IgD-negative memory B cell (primary cell): ENCODE measurements around the gene PARD6G. TPM values are rescaled to one million over a fixed set of nuclear protein-coding genes. Genes with fewer than 3 reads are reported as not detected.
A peak's percentile ranks its signal among the peaks of the same experiment; 100 is the strongest.
"Not testable (repeated sequence)": the region's sequence is repeated elsewhere in the genome, so short reads cannot be mapped to it uniquely, and the experiment has no call there.

Source experiments
- H3K27ac Mint-ChIP-seq, 3 donors: one replicate each; pipeline ENCODE4 v1.8.0; 2020 to 2022; ENCODE audit warnings: mild to moderate bottlenecking in 3 of 3, mixed read lengths in 3 of 3, moderate library complexity in 1 of 3
- H3K27me3 Mint-ChIP-seq: one replicate; pipeline ENCODE4 v1.8.0; 2021; ENCODE audit warnings: mixed read lengths
- H3K36me3 Mint-ChIP-seq: one replicate; pipeline ENCODE4 v1.8.0; 2020; ENCODE audit warnings: mild to moderate bottlenecking, mixed read lengths
- H3K4me1 Mint-ChIP-seq, 3 donors: one replicate each; pipeline ENCODE4 v1.8.0; 2020 to 2022; ENCODE audit warnings: mixed read lengths in 3 of 3, mild to moderate bottlenecking in 1 of 3
- H3K4me3 Mint-ChIP-seq, 4 donors: one replicate each; pipeline ENCODE4 v1.8.0; 2020 to 2022; ENCODE audit warnings: mild to moderate bottlenecking in 4 of 4, mixed read lengths in 4 of 4, moderate library complexity in 3 of 4
- H3K9me3 Mint-ChIP-seq, 3 donors: one replicate each; pipeline ENCODE4 v1.8.0; 2020 to 2021; ENCODE audit warnings: mixed read lengths in 3 of 3, mild to moderate bottlenecking in 1 of 3
- polyA plus RNA-seq: library from polyadenylated mRNA; unstranded; fragments of 300-500 nt; fragmentation: Illumina TruSeq; gene quantifications from one replicate; pipeline ENCODE4 v1.2.3, GENCODE V29; 2021

PARD6G gene
- polyA plus RNA-seq, 1 donor from 2014 or later, result not detected

DNA sequence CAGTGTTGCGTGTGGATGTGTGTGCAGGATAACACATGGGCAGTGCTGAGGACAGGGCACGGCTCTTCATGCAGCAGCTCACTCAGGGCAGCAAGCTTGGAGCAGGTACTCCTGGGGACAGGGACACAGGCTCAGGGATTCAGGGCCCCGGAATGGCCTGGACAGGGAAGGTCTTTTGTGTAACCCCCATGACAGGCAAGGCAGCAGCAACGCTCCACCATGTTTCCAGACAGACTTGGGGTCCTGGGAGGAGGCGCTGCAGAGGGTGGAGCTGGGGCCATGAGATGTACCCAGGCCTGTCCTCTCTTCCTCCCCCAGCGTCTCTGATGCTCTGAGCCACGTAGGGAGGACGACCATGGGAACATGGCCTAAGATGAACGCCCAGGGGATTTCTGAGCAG is 80.0 kb downstream of the PARD6G start:
- peaks cover 21% of the 10 kb centered on the region for H3K27me3 Mint-ChIP-seq

DNA sequence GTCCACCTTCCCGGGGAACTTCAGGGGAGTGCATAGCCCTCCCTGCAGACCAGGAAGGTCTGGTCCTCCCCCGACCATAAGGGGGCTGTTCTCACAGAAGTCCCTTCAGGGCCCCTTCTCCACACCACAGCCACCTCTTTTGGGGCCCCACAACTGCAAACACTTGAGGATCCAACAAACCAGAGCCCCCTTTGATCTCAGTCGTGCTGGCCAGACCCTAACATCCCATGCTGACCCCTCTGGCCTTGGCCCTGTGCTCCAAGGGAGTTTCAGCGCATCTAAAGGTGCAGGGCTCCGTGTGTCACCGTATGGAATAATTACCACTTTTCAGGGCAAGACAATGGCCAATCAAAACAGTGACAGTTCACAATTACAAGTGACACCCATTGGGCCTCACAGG is 80.6 kb downstream of the PARD6G start:
- peak overlapping the region in 1 of 4 donors; percentile 9 for H3K4me3 Mint-ChIP-seq
- H3K36me3 Mint-ChIP-seq, result no peaks in the 10 kb centered on the region
- H3K27ac Mint-ChIP-seq, result no peak overlapping the region
- H3K27me3 Mint-ChIP-seq, result peaks cover 23% of the 10 kb centered on the region
- H3K4me1 Mint-ChIP-seq, result peaks cover 0 to 5% (median 3%) of the 10 kb centered on the region in 3 donors
- H3K9me3 Mint-ChIP-seq, result peaks cover 3 to 12% (median 8%) of the 10 kb centered on the region in 3 donors

More for the DNA sequence above, 80.0 kb downstream of the PARD6G start:
- Mint-ChIP-seq H3K9me3 (peaks cover 3 to 12% (median 8%) of the 10 kb centered on the region in 3 donors), H3K4me1 (peaks cover 0 to 5% (median 3%) of the 10 kb centered on the region in 3 donors), H3K4me3 (no peak overlapping the region), H3K27ac (no peak overlapping the region), H3K36me3 (no peaks in the 10 kb centered on the region)

DNA sequence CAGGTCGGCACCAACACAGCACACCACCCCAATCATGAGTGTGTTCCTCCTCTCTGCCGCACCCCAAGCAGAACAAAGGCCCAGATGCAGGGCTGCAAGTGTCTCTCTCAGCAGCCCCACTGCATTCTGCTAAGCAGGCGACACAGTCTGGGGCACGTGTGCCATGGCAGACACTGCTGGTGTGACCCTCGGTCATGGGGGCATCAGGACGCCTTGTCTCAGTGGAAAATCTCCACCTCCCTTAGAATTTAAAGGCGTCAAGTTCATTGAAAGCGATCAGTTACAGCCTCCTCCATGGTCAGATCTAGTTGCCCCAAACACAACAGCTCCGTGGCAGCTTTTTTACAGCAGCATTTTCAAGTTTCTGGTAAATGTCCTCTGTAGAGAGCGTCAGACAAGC is 81.1 kb downstream of the PARD6G start:
- Mint-ChIP-seq H3K27ac (no peak overlapping the region), H3K4me3 (no peak overlapping the region), H3K4me1 (peaks cover 0 to 2% (median 0%) of the 10 kb centered on the region in 3 donors), H3K36me3 (no peaks in the 10 kb centered on the region), H3K9me3 (peaks cover 3 to 12% (median 8%) of the 10 kb centered on the region in 3 donors), H3K27me3 (peaks cover 20% of the 10 kb centered on the region)

DNA sequence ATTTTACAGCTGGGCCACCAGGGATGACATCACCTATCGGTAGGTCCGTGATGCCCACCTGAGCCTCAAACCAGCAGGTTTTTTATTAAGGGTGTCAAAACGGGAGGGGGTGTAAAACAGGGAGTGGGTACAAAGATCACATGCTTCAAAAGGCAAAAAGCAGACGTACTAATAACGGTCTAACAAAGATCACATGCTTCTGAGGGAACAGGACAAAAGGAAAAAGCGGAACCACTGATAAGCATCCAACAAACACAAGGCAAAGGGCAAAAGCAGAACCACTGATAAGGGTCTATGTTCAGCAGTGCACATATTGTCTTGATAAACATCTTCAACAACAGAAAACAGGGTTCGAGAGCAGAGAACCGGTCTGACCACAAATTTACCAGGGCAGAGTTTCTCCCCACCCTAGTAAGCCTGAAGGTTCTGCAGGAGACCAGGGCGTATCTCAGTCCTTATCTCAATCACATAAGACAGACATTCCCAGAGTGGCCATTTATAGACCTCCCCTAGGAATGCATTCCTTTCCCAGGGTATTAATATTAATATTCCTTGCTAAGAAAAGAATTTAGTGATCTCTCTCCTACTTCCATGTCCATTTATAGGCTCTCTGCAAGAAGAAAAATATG is 82.5 kb downstream of the PARD6G start:
- H3K4me3 Mint-ChIP-seq, H3K36me3 Mint-ChIP-seq, H3K4me1 Mint-ChIP-seq: not testable (repeated sequence)
- Mint-ChIP-seq H3K27me3 (peaks cover 16% of the 10 kb centered on the region), H3K27ac (peak overlapping the region in 1 of 3 donors; percentile 19), H3K9me3 (peaks cover 3 to 12% (median 8%) of the 10 kb centered on the region in 3 donors)

DNA sequence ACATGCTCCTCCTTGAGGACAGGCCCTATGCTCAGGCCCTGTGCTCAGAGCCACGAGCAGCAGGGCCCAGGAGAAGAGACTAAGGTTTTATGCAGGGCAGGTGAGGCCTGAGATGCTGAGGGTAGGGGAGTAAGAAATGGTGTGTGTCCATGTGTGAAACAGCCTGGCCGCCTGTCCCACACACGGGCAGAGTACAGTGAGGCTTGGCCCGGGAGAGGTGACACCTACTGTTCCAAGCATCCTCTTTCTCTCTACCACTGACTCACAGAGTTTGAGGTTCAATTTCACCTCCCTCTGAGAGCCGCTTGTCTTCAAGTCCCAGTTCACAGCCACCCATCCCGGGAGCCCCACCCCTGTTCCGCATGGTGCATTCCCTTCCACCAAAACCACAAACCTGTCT is 84.1 kb downstream of the PARD6G start:
- peaks cover 15% of the 10 kb centered on the region for H3K27me3 Mint-ChIP-seq
- H3K4me3 Mint-ChIP-seq, result no peak overlapping the region
- H3K36me3 Mint-ChIP-seq, result no peaks in the 10 kb centered on the region
- no peak overlapping the region for H3K27ac Mint-ChIP-seq
- H3K4me1 Mint-ChIP-seq, result no peaks in the 10 kb centered on the region
- peaks cover 3 to 12% (median 8%) of the 10 kb centered on the region in 3 donors for H3K9me3 Mint-ChIP-seq

DNA sequence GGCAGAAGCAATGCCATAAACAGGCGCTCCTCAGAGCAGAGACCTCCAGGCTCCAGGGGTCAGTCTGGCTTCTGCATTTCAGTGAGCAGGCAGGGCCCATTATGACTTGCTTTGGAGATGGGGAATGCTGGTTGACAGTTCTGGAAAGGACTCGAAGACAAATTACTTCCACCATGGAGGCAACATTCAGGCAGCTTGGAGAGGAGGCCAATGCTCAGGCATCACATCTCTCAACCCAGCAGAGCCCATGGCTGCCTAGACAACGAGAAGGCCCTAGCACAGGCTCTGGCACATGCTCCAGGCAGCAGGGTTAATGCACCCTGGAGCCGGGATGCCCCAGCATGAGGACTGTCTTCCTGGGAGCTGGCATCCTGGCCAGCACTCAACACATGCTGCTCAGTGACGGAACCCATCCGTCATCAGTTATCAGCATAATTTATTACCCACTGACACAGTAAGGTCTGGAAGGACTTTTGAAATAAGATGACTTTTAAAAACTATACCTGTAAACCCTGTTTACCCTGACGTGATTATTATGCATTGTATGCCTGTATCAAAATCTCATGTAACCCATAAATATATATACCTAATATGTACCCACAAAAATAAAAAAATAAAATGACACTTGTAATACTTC is 85.4 kb downstream of the PARD6G start:
- H3K27me3 Mint-ChIP-seq, result peaks cover 15% of the 10 kb centered on the region
- H3K27ac Mint-ChIP-seq, result no peak overlapping the region
- H3K4me1 Mint-ChIP-seq, result no peaks in the 10 kb centered on the region
- no peak overlapping the region for H3K4me3 Mint-ChIP-seq
- no peaks in the 10 kb centered on the region for H3K36me3 Mint-ChIP-seq
- peaks cover 3 to 12% (median 8%) of the 10 kb centered on the region in 3 donors for H3K9me3 Mint-ChIP-seq

DNA sequence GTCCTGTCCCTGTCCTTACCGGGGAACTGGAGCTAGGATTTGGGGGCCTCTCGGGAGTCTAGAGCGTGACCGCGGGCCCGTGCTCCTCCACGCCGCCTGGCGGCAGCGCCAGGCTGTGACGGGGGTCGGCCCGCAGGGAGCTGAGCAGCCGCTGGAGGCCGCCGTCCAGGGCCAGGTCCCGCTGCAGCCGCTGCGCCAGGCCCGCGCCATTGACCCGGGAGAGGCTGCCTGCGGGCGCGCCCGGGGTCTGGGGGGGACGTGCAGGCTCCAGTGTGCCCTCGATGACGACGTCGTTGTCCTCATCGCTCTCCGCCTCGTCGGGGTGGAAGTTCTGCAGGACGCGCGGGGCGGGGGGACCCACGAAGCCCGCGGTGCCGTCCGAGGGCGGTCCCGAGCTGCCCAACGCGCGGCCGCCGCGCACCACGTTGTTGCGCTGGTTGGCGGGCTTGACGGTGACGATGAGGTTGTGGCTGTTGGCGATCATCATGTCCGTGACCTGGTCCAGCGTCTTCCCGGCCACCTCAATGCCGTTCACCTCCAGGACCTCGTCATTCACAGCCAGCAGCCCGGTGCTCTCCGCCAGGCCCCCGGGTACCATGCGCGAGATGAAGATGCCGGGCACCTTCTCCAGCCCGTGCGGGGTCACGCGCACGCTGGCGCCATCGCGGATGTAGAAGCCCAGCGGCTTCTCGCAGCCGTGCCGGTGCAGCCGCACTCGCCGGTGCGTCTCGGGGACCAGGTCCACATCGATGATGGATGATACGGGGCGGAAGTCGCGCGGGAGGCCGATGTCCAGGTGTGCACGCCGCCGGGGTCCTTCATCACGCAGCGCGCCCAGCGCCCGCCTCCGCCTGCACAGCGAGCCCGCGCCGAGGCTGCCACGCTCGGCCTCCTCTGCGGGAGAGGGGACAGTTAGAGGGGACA is 87.3 kb downstream of the PARD6G start:
- peaks cover 15% of the 10 kb centered on the region for H3K27me3 Mint-ChIP-seq
- H3K4me1 Mint-ChIP-seq, result no peaks in the 10 kb centered on the region
- no peak overlapping the region for H3K4me3 Mint-ChIP-seq
- H3K9me3 Mint-ChIP-seq, result peaks cover 3 to 8% (median 8%) of the 10 kb centered on the region in 3 donors
- H3K36me3 Mint-ChIP-seq, result no peaks in the 10 kb centered on the region
- H3K27ac Mint-ChIP-seq, result no peak overlapping the region

DNA sequence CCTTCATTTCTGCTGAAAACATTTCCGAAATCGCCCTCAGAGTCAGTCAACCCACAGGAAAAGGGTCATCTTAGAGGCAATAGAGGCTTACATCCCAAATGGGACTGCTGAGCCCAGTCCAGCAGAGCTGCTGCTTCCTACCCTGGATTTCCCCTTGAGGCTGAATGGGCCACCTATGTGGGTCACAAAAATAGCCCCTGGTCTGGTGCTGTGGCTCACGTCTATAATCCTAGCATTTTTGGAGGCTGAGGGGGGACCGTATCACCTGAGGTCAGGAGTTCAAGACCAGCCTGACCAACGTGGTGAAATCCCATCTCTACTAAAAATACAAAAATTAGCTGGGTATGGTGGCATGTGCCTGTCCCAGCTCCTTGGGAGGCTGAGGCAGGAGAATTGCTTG is 88.9 kb downstream of the PARD6G start:
- Mint-ChIP-seq H3K36me3 (no peaks in the 10 kb centered on the region), H3K27me3 (peaks cover 15% of the 10 kb centered on the region), H3K27ac (no peak overlapping the region), H3K9me3 (peaks cover 0 to 2% (median 0%) of the 10 kb centered on the region in 3 donors), H3K4me3 (no peak overlapping the region), H3K4me1 (peaks cover 0 to 5% (median 2%) of the 10 kb centered on the region in 3 donors)

DNA sequence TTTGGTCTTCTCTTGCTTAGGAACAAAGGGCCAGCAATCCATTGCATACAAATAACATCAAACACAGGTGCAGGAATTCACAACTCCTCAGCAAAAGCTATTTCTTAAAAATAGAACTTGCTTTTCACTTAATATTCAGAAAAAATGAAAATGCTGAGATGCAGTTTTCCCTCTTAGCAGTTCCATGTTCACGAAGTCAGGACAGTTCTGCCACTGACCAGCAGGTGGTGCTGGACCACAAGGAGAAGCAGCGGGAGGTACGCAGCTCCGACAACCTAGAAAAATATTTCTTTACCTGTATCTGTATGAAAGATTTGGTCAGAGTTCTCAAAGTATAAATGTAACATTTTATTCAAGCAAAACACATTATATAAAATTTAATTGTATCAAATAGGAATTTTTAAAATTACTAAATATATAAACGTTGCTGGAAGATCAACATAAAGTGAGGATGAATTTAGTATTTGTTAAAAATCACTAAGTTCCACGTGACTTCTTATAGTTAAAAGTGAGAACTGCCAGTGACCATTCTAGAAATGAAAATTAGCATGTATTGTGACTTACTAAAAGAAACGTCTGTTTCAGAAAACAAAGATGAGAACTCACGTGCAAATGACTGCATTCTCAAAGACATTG is 89.5 kb downstream of the PARD6G start:
- H3K4me1 Mint-ChIP-seq, result peaks cover 0 to 5% (median 2%) of the 10 kb centered on the region in 3 donors
- peaks cover 0 to 2% (median 0%) of the 10 kb centered on the region in 3 donors for H3K9me3 Mint-ChIP-seq
- no peak overlapping the region for H3K4me3 Mint-ChIP-seq

DNA sequence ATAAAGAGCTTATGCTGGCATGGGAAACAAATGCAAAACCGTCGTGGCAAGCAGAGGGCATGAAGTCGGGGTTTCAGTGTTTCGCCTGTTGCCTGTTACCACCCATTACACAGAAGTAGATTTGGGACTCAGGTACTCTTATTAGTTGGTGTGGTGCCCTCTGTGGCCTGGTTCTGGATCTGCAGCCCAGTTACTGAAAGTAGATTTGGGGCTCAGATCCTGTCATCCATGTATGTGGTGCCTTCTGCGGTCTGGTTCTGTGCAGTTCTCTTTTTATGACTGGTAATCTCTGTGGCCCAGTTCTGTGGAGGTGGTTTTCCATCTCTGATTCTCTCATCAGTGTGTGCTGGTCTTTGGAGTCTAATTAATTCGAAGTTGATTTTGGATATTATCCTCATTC is 93.0 kb downstream of the PARD6G start:
- H3K27me3 Mint-ChIP-seq, result no peaks in the 10 kb centered on the region
- H3K36me3 Mint-ChIP-seq, result no peaks in the 10 kb centered on the region
- H3K4me3 Mint-ChIP-seq, result no peak overlapping the region
- peaks cover 5 to 6% (median 5%) of the 10 kb centered on the region in 3 donors for H3K4me1 Mint-ChIP-seq
- no peak overlapping the region for H3K27ac Mint-ChIP-seq
- H3K9me3 Mint-ChIP-seq, result no peaks in the 10 kb centered on the region

More for the DNA sequence above, 89.5 kb downstream of the PARD6G start:
- Mint-ChIP-seq H3K27me3 (peaks cover 15% of the 10 kb centered on the region), H3K36me3 (no peaks in the 10 kb centered on the region), H3K27ac (no peak overlapping the region)

DNA sequence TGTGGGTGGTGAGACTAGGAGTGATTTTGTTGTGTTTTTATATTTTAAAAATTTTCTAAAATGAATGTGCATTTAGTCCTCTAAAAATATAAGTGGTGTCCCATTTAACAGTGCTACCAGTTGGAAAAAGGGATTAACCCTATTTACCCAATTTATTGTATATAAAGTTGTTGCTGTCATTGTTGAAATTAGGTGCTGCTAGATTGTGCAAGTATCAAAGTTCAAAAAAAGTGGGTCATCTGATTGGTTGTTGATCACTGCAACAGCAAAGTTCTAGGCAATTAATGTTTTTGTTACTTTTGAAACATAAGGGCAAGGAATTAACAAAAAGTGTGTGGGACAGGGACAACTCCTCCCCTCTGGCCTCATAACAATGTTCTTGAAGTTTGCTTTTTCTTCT is 97.6 kb downstream of the PARD6G start:
- H3K27ac Mint-ChIP-seq, result no peak overlapping the region
- no peak overlapping the region for H3K4me3 Mint-ChIP-seq
- H3K4me1 Mint-ChIP-seq, result peaks cover 6 to 14% (median 10%) of the 10 kb centered on the region in 3 donors
- no peaks in the 10 kb centered on the region for H3K36me3 Mint-ChIP-seq
- H3K9me3 Mint-ChIP-seq, result no peaks in the 10 kb centered on the region
- H3K27me3 Mint-ChIP-seq, result no peaks in the 10 kb centered on the region

DNA sequence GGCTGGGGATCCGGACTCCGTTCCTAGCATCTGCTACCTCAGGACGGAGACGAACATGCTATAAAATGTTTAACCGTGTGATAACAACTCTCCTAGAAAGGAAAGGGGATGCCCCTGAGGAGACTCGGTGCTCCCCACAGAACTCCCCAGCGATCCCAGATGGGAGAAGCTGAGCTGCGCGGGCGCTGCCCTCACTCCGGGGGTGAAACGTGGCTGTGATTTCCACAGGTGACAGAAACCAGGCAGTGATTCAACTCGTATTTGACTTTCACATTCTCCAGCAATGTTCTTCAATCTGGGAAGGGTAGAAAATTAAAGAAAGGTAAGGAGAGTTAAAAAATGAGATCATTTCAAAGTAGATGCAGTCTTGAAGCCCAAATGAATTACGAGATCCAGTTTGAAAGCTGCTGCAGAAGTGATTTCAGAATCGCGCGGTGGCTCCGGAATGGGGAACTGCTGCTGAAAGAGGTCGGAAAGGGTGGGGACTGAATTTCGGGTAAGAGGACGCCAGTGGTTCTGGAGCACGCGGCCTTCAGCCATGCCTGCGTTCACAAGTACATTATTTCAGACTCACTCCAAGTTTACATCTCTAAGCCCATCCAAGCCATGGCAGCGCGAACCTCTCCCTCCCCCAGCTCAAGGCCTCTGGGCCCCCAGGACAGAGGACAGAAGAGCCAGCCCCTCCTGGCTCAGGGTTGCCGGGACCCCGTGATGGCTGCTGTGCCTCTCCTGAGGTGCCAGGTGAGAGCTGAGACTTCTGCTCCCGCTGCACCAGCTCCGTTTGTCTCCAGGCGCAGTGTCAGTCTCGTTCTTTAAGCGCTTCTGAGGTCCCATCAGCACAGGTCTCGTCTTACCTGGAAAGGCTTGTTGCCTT is 98.8 kb downstream of the PARD6G start:
- peak overlapping the region; percentile 75 to 96 (median 92) for H3K4me3 Mint-ChIP-seq
- H3K27me3 Mint-ChIP-seq, result no peaks in the 10 kb centered on the region
- peaks cover 6 to 11% (median 8%) of the 10 kb centered on the region in 3 donors for H3K4me1 Mint-ChIP-seq
- no peaks in the 10 kb centered on the region for H3K9me3 Mint-ChIP-seq
- H3K36me3 Mint-ChIP-seq, result no peaks in the 10 kb centered on the region
- peak overlapping the region in 2 of 3 donors; percentile 22 to 61 for H3K27ac Mint-ChIP-seq

DNA sequence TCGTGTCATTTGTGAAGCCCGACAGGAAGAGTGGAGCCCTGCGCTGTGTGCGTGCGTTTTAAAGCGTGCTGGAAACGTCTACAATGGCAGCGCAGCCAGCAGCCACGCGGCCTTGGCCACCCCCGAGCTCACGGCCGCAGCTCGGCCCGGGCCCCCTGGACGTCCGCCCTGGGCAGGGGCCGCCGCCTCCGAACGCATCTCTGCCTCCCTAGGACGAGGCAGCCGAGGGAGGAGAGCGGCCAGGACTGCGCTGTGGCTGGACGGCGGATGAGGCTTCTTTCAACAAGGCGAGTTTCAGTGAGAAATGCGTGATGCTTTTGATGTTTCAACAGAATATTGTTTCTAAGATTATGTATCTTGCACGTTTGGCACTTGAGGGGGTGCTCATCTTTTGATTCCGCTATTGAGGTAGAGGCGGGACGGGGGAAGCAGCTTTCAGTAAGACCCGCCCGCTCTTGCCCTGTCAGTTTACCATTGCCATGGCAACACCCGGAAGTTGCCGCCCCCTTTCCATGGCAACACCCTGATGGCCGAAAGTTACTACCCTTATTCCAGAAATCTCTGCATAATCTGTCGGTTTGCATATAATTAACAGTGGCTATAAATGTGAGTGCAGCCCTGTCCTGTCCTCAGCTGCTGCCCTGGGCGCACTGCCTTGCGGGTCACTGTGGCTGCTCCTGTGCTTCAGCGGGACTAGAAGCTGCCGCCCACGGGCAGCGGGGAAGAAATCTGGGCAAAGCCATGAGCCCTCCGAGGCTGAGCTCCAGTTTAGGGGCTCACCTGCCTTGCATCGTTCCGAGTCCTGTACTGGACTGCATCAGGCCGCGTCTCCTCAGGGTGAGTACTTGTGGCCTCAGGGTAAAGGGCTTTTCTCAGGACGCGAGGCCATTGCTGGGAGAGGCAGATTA is 99.6 kb downstream of the PARD6G start:
- Mint-ChIP-seq H3K27me3 (no peaks in the 10 kb centered on the region), H3K4me1 (peaks cover 6 to 11% (median 8%) of the 10 kb centered on the region in 3 donors), H3K9me3 (no peaks in the 10 kb centered on the region), H3K36me3 (no peaks in the 10 kb centered on the region), H3K4me3 (peak overlapping the region; percentile 75 to 96 (median 92)), H3K27ac (peak overlapping the region; percentile 21 to 83 (median 83))
